Measurements from ENCODE around the gene NFIX.

GRCh38 chr19:13007292-13008045 is 12.2 kb downstream of the NFIX start:
- TF ChIP-seq EP300 (IDR thresholded peaks at IDR 0.05) = peak in 1 of 4 donors; percentile 31
- TF ChIP-seq POLR2AphosphoS5 (IDR thresholded peaks at IDR 0.05) = peak in 3 of 4 donors; percentile 49 to 65 (median 56)

All from sigmoid colon (tissue), 4 donors.